ENCODE measurements around the gene MAML3. TPM values are rescaled to one million over a fixed set of nuclear protein-coding genes. Genes with fewer than 3 reads are reported as not detected.

The MAML3 gene
- total and polyA plus RNA-seq, 8 donors = 1.7 to 20.3 (median 8.4) TPM

- TF ChIP-seq CTCF (IDR thresholded peaks at IDR 0.05) (no peak), EP300 (IDR thresholded peaks at IDR 0.05) (no peak), POLR2AphosphoS5 (IDR thresholded peaks at IDR 0.05) (no peak), POLR2A (IDR thresholded peaks at IDR 0.05) (no peak)
- H3K4me3 ChIP-seq = no peak overlapping the region
- H3K36me3 ChIP-seq = no peaks in the 10 kb centered on the region
- 47 to 65% (median 53%) methylated on average over 5 of the region's 5 CpGs for WGBS, 5 donors
- H3K9me3 ChIP-seq = no peaks in the 10 kb centered on the region
- H3K27me3 ChIP-seq = no peaks in the 10 kb centered on the region
- peaks cover 5 to 69% (median 27%) of the 10 kb centered on the region in 4 donors for H3K4me1 ChIP-seq
- peak in 1 of 2 donors; percentile 56 for DNase-seq
- peak overlapping the region in 2 of 5 donors; percentile 16 to 64 for H3K27ac ChIP-seq
- intact Hi-C loops (cut with DNase I; ENCODE audit: low total_unique reads) = no loop called here
Observed at GRCh38 chr4:139913995-139914598, 239.9 kb downstream of the MAML3 start.

DNA sequence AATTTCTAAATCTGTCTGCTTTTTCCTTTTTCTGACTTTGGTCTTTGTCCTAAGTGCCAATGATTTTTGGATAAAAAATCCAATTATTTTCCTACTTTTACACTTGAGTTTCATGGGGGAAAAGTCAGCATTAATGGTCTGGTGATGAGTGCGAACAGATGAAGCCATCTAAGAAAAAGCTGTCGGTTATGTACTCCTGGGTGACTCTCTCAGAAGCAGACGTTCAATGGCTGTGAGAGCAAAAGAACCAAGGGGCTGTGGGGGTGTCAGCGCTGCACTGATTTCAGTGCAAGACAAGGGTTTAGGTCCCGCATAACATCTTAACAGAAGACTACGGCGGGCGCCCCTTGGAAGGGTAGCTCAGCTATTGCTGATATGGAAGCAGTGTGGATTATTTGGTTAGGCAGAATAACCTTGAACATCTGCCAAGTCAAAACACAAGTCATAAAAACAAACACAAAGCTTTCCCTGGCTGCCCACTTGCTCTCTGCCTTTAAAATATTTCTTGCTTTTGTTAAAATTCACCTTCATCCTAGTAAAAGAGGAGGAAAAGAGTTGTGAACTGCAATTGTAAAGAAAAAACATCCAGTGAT is 240.5 kb downstream of the MAML3 start:
- intact Hi-C loops (cut with DNase I; ENCODE audit: low total_unique reads) = no loop called here
- peak; percentile 46 to 77 for DNase-seq
- TF ChIP-seq POLR2AphosphoS5 (IDR thresholded peaks at IDR 0.05) (no peak), POLR2A (IDR thresholded peaks at IDR 0.05) (no peak), CTCF (IDR thresholded peaks at IDR 0.05) (no peak), EP300 (IDR thresholded peaks at IDR 0.05) (no peak)
- Histone ChIP-seq H3K9me3 (no peaks in the 10 kb centered on the region), H3K27ac (peak overlapping the region in 2 of 5 donors; percentile 16 to 64), H3K4me3 (no peak overlapping the region), H3K4me1 (peaks cover 5 to 69% (median 27%) of the 10 kb centered on the region in 4 donors), H3K36me3 (no peaks in the 10 kb centered on the region), H3K27me3 (no peaks in the 10 kb centered on the region)
- 28 to 45% (median 37%) methylated on average over 8 of the region's 8 CpGs for WGBS, 5 donors

GRCh38 chr4:139912445-139912844 is 241.5 kb downstream of the MAML3 start:
- DNase-seq = no peak
- H3K4me1 ChIP-seq = peaks cover 8 to 68% (median 31%) of the 10 kb centered on the region in 4 donors
- TF ChIP-seq CTCF (IDR thresholded peaks at IDR 0.05) (no peak), POLR2A (IDR thresholded peaks at IDR 0.05) (no peak), EP300 (IDR thresholded peaks at IDR 0.05) (no peak), POLR2AphosphoS5 (IDR thresholded peaks at IDR 0.05) (no peak)
- H3K27me3 ChIP-seq = no peaks in the 10 kb centered on the region
- H3K27ac ChIP-seq = peak overlapping the region in 1 of 5 donors; percentile 64
- no peaks in the 10 kb centered on the region for H3K36me3 ChIP-seq
- H3K9me3 ChIP-seq = no peaks in the 10 kb centered on the region
- intact Hi-C loops (cut with DNase I; ENCODE audit: low total_unique reads) = no loop called here
- WGBS, 5 donors = 92 to 97% (median 94%) methylated on average over 8 of the region's 8 CpGs
- H3K4me3 ChIP-seq = no peak overlapping the region

GRCh38 chr4:139910106-139910505 is 243.9 kb downstream of the MAML3 start:
- H3K27ac ChIP-seq = no peak overlapping the region
- no peak for DNase-seq
- peaks cover 10 to 63% (median 32%) of the 10 kb centered on the region in 4 donors for H3K4me1 ChIP-seq
- no peak overlapping the region for H3K4me3 ChIP-seq
- no peaks in the 10 kb centered on the region for H3K36me3 ChIP-seq
- TF ChIP-seq POLR2AphosphoS5 (IDR thresholded peaks at IDR 0.05) = no peak
- no peaks in the 10 kb centered on the region for H3K9me3 ChIP-seq
- WGBS, 5 donors = 80 to 94% (median 86%) methylated on average over 3 of the region's 3 CpGs
- intact Hi-C loops (cut with DNase I; ENCODE audit: low total_unique reads) = no loop called here
- H3K27me3 ChIP-seq = no peaks in the 10 kb centered on the region
